Effector CD4-positive, alpha-beta T cell (primary cell): ENCODE data around the gene HUS1B.

Experiments
- DNase-seq: peaks from one replicate; pipeline ENCODE4 v3.0.0-alpha.2; 2020

The HUS1B gene

DNA sequence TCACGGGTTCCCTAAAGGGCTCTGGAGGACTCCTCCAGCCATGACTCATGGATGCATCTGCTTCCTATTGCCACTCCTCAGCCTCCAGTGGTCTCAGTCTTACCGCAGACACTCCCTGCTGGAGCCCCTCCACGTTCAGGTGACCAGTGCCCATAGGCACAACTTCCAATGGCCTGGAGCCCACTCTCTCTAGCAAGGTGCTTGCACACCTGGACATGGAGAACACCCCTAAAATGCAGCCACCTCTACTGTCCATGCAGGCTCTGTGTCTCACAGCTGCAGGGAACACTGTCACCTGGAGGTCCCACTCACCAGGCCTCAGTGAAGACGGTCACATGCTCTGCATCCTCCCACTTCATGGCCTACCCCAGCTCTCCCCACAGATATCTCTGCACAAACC, 36.0 kb downstream of the HUS1B start:
- no peak for DNase-seq

DNA sequence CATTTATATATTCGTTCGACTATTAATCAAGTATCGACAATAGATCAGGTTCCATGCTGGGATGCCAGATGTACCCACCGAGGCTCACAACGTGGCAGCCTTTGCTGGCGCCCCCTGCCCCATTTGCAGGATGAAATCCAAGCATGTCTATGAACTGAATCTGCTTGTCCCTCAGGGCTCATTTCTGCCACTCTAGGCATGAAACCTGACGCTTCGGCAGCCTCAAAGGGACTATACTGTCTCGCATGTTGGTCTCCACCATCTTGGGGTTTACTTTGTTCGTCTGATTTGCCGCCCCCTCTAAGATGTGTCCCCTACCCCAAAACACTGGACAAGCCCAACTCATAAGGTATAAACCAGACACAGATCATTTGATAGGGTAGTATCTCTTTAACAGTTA, 36.7 kb downstream of the HUS1B start:
- DNase-seq: no peak

DNA sequence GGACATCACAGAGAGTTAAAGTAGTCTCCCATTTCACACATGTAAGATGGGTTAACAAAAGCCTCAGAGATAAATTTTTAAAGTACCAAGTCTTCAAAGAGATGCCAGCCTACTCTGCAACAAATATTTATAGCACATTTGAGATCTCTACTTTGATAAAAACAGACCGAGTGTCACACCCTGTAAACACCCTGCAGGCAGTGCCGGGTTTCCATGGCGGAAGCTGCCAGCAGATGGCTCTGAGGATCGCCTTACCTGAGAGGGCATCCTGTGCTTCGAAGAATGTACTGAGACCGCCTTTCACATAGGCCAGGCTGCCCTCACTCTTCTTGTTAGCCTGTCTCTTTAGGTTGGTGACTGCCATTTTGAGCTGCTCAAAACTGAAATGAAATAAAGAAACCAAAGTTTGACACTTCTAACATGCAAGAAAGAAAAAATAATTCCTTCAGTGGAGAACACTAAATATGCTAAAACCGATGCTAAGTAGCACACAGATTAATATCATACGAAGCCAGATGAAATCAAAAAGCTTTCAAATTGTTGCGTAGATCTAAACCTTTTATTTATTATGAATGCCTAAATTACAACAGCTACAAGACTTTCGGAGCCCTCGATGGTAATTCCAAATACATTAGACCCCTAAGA, 39.3 kb downstream of the HUS1B start:
- DNase-seq: no peak

GRCh38 chr6:613981-614380, 42.9 kb downstream of the HUS1B start:
- DNase-seq: no peak

DNA sequence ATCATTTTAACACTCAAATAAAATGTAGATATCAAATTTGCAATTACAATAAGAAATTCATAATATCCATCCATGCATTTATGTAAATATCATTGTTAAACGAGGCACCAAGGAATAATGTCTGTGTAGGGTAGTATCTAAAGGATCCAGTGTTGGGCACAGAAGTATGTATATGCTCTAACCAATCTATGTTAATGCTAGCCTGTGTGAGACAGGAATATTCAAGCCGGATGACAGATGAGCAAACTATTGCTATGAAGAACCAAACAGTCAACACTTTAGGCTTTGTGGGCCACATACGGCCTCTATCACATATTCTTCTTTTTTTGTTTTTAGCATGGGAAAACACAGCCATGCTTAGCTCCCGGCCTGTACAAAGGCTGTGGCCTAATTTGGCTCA, 45.0 kb downstream of the HUS1B start:
- DNase-seq: no peak

GRCh38 chr6:610882-611281, 46.0 kb downstream of the HUS1B start:
- DNase-seq: no peak

DNA sequence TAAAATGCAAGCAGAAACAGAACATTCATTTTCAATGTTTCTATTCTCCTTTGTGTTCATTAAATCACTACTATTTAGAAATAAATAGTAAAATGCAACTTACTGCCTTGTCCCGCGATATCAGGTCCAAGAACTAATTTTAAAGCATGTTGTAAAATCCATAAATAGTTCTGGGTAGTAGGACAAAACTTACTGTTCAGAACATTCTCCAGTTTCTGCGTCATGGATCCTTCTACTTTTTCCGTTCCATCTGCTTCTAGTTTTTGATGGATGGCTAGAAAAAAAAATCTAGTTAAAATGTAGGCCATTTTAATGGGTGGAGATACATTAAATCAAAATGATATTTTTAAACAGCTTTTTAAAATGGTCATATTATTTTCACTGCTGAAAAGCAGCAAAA, 47.0 kb downstream of the HUS1B start:
- no peak for DNase-seq

- no peak for DNase-seq
Observed at GRCh38 chr6:606829-607379, 50.0 kb downstream of the HUS1B start.
